ENCODE measurements around the gene GABRR2.

GABRR2 gene

GRCh38 chr6:89315249-89315885, at the start of gene GABRR2:
TSS of gene GABRR2 (minus strand) at chr6:89315299. CDS start at chr6:89315165, 134 bp downstream.
- no peak for DNase-seq

DNA sequence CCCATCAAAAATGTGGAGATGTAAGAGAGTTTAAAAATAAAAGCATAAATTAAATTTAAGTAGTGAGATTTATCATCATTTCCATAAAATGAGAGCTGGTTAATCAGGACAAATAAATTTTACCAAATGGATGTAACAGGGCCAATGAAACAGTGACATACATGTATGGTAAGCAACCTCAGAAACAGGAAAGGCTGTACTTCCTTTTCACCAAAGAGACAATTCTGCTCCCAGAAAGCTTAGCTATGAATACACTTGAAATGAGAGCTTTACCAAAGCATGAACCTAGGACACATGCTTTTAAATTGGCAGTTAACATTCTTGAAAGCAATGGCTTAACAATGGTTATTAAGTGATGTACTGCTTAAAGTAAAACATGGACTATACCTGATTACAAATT, 49.5 kb upstream of the GABRR2 start:
- DNase-seq = no peak

DNA sequence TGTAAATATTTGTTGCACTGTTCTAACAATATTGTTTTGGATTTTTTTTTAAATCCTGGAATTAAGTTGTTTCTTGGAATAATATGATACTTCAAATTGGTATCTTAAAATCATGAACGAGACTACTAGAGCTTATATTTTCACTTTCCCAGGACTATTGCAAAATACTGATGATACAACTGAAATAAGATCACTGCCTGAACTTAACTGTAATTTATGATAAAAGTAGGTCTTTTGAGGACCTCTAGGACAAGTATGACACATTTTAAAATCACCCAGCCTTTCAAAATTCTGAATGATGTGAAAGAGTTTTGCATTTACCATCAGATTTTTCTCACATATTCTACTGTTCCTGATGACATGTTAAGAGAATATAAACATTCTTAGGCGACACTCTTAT, 46.1 kb upstream of the GABRR2 start:
- no peak for DNase-seq

DNA sequence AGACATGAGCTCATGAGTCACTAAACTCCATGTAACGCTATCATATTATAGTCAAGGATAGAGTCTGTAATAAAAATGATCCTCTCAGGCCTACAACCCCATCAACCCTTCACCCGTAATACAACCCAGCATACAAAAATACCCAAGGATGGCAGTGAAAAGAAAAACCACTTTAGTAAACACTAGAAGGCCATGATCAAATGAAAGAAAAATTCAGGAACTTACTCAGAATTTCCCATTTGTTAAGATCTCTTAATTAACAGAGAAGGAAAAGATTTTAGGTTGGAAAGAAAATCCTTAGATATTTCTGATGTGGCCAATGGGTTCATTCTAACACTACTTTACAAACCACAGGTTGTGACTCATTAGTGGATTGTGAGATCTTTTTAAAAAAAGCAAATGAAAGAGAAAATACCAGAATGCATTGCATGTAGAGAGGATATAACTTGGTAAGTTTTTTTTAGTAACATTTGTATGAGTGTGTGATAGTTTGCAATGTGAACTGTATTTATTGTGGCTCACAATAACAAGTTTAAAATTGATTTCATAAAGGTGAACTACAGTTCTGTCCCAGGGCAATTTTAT, 45.4 kb upstream of the GABRR2 start:
- DNase-seq = no peak

DNA sequence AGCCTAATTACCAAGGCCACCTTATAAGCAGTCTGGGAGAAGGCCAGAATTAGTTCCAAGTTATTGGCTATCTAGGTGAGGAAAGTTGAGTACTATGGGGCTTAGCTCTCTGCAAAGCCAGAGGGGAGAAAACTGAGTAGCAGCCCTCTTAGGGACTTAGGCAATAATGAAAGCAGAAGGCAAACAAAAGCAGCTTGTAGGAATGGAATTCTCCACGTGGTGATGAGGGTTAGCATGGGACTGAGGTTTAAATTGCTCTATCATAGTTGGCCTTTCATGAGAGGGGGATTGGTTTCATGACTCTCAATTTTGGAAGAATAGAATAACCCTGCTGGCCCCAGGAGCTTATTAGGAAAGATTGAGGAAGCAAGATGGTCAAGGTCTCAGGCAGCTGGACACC, 44.5 kb upstream of the GABRR2 start:
- no peak for DNase-seq

DNA sequence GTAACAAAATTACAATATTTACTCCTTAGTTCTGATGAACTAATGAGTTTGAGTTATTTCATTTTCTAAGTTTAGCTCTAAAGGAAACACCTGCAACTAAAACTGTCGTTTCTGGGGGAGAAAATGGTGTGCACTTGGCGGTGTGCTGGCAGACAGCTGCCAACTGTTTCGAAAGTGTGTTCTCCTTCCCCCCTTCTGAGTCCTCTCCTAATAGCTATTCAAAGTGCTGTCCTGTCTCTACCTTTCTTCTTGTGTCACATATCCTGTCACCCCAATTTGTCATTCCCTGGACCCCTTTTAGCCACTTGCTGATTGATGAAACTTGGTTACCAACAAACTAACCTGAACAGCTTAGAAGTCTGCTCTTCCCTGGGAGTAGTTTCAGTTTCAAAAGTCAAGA, 42.3 kb upstream of the GABRR2 start:
- DNase-seq = no peak

DNA sequence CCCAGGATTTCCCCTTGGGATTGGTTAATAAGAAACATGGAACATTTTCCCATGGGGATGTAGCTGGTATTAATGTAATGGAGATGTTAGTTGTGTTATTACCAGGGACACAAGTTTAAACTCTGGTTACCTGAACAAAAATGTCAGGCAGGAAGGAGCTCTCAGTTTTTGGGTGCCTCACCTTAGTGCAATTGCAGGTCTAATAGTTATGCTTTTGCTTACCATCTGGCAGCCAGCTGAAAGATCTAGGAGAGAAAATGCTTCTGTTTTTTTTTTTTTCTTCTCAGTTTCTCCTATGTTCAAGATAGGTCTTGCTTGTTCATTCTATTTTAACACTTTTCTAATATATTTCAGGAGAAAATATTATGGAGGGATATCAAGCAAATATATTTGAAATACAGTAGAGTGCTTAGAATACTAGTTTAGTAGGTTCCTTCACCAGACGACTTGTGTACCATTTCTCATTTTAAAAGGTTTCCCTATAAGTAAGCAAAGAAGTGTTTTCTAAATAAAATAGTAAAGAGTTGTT, 41.6 kb upstream of the GABRR2 start:
- DNase-seq = no peak

GRCh38 chr6:89355511-89356194, 40.6 kb upstream of the GABRR2 start:
- no peak for DNase-seq

GRCh38 chr6:89353702-89354392, 38.7 kb upstream of the GABRR2 start:
- DNase-seq = peak; percentile 90

DNA sequence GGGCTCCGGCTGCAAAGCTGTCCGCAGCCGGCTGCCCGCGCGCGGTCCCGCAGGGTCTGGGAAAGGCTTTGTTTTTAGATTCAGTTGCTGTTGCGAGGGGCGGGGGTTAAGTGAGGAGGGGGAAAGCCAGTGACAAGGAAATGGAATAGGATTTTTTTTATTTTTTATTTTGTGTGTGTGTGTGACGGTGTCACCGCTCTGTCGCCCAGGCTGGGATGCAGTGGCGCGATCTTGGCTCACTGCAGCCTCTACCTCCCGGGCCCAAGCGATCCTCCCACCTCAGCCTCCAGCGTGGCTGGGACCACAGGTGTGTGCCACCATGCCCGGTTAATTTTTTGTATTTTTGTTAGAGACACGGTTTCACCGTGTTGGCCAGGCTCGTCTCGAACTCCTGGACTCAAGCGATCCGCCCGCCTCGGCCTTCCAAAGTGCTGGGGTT, 38.0 kb upstream of the GABRR2 start:
- DNase-seq = no peak

DNA sequence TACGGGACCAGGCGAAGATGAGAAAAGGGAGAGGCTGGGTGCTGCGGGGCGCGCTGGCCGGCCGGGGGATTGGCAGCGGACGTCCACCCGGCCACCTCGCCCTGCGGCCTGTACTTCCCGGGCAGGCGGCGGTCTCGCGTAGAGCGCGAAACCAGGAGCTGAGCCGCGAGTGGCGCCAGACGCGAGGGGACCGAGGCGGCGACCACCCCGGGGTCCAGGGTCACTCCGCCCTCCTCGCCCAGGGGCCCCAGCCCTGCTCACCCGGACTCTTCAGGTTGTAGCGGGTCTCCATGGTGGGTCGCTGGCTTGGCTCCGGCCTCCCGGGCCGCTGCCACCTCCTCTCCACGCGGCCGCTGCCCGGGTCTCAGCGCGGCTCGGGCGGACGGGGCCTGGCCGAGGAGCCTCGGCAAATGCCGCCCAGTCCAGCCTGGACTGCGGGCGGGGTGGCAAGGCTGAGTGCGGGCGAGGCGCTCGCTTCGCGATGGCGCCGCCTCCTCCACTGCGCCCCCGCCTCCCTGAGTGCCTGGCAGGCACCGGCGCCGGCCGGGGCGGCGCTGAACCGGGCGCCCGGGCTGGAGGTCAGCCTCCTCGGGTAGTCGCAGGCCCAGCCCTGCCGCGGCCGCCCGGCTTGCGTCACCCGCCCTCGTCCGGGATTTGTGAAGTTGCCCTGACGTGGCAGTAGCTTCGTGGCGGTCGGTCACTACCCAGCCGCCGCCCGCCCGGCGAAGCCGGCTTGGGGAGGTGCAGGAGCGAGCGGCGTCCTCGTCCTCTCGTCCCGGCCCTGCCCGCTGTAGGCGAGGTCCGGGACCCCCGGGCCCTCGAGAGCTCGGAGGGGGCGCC, 37.4 kb upstream of the GABRR2 start, which contains the start of gene UBE2J1:
TSS of gene UBE2J1 (minus strand) at position 445 of the 840 bp plus-strand sequence. CDS start at position 292, 153 bp downstream.
- DNase-seq = peak; percentile 48

DNA sequence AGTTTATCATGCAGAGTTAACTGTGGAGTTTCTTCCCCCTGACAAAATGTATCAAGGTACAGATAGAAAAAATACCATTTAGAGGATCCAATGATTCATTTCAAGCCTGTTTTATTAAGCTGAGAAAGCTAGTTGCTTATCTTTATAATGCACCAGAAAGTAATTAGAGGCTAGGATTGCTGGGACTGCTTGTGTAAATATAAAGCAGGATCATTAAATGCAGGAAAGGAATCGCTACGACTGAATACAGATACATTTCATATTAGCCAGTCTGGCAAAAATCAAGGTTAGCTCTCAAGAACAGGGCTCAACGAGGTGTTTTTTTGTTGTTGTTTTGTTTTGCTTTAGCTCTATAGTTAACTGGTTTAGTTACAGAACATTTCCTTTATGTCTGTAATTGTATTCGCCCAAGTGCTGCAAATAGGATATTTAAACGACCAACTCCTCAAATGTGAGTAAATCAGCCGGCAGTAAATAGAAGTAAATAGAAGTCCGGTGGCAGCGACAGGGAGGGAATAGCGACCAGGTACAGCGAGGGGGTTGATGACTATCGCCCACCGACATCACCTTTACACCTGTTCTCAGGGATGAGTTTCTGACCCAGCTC, 36.7 kb upstream of the GABRR2 start:
- no peak for DNase-seq

DNA sequence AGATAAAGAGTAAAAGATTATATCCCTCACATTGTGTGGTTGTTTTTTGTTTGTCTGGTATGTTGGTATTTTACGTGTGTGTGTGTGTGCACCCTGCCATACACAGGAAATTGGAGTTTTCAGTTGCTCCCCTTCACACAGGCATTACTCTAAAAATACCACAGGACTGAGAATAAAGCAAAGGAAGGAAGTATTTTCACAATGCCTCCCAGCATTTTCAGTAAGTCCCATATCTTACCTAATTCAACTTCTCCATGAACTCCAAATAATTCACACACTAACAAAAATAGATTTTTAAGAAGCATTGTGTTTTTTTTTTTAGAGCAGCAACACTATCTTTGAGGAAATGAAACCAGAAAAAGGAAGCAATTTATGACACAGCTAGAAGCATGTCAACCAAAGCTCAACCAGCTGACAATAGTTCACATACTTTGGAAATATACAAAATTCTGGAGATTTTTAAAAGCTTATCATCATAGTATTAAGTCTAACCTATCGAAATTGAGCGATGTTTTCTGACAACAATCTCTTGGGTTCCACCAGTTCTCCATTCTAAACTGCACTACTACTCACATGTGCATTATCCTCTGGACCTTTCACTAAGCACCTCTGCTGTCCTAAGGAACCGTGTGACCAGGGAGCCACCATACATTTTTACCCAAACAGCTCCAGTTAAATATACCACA, 35.3 kb upstream of the GABRR2 start:
- DNase-seq = no peak

DNA sequence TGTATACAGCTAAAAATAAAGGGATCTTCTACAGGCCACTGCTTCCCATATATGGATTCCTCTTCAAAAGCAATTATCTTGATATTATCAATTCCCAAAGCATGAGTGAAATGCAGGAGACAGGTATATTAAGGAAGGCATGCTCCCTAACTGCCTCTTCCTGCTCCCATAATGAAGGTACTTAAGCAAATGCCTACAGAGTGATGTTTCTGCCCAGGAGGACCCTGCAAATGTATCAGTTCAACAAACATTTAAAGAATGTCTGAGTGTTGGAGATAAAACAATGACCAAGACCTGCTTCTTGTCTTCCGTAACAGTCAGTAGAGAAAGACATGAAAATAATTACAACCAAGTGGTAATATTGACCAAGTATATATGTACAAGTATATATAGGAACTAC, 33.3 kb upstream of the GABRR2 start:
- DNase-seq = no peak

DNA sequence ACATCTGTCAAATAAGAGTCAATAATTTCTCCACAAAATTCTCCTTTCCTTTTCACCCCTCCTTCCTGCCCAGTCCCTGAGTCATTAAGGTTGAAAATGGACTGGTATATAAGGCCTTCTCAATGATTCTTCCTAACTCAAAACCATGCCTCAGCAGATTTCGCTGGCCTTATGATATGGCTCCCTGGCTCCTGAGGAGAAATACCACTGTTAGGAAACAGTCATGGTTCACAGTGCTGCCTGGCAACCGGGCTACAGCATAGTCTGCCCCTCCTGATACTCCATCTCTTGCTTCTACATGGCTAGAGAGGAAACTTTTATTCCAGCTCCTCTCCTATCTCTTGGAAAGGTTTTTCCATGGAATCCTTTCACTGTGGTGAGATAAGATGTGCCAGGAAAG, 32.7 kb upstream of the GABRR2 start:
- DNase-seq = no peak

- DNase-seq = no peak
These were observed 31.3 kb upstream of the GABRR2 start for GRCh38 chr6:89346433-89346832.

DNA sequence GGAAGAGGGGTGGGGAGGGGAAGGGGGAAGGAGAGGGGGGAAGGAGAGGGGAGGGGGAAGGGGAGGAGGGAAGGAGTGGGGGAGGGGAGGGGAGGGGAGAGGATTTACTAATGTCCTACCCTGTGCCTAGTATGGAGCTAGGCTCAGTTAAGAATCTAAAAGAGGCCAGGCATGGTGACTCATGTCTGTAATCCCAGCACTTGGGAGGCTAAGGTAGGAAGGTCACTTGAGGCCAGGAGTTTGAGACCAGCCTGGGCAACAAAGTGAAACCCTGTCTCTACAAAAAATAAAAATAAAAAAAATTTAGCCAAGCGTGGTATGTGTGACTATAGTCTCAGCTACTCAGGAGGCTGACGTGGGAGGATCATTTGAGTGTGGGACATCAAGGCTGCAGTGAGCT, 24.5 kb upstream of the GABRR2 start:
- DNase-seq = no peak

DNA sequence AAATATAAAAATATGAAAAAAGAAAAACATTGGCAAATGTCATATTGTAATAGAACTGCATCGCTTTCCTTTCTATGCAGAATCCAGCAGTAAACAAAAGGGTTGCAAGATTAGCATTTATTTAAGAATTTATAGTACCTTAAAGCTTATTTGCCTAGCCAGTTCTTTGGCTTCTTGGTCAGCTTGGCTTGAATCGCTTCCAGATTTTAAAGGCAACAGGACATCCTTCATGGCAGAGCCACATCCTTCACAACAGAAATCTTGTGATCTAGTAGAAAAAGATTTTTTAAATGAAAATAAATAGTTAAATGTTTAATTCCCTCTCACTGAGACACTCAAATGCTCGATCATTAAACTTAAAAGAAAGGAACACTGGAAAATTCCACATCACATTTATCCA, 20.1 kb upstream of the GABRR2 start:
- DNase-seq = no peak

DNA sequence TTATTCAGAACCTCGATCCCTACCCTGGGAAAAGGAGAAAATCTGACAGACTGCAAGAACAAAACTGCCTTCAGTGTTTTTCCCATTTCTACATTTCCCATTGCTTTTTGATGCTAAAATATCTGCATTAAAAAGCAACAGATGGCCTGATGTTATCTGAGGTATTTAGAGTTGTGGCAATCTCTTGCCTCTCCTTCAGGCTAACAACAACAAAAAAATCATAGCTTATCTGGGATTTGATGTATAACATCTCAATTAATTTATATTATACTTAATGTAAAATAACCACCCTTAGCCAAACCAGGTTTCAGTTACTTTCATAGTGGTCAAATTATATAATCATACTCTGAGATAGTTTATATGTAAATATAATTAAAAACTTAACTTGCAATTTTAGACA, 15.8 kb upstream of the GABRR2 start:
- no peak for DNase-seq

GRCh38 chr6:89328976-89329375, 13.9 kb upstream of the GABRR2 start:
- no peak for DNase-seq

GRCh38 chr6:89324304-89324703, 9.2 kb upstream of the GABRR2 start:
- no peak for DNase-seq
